NCI-H69 (cell line): ENCODE measurements around the gene MYO1B.

Experiments used
- DNase-seq: peaks from one replicate; lab custom pipeline; 2025; lab: John Stamatoyannopoulos, UW

MYO1B gene

GRCh38 chr2:191262436-191262835, 17.2 kb downstream of the MYO1B start:
- no peak for DNase-seq

GRCh38 chr2:191263050-191263449, 17.8 kb downstream of the MYO1B start:
- no peak for DNase-seq

- no peak for DNase-seq
Measured at GRCh38 chr2:191264647-191265081, 19.5 kb downstream of the MYO1B start.

GRCh38 chr2:191265311-191266170, 20.3 kb downstream of the MYO1B start:
- DNase-seq: no peak

GRCh38 chr2:191266201-191266600, 21.0 kb downstream of the MYO1B start:
- no peak for DNase-seq

GRCh38 chr2:191268596-191268995, 23.4 kb downstream of the MYO1B start:
- DNase-seq: no peak

GRCh38 chr2:191270306-191271161, 25.3 kb downstream of the MYO1B start:
- no peak for DNase-seq

- no peak for DNase-seq
Measured at GRCh38 chr2:191272064-191272463, 26.9 kb downstream of the MYO1B start.

GRCh38 chr2:191274413-191274815, 29.2 kb downstream of the MYO1B start:
- DNase-seq: peak; percentile 48

- no peak for DNase-seq
Measured at GRCh38 chr2:191276792-191277465, 31.7 kb downstream of the MYO1B start.

- no peak for DNase-seq
Measured at GRCh38 chr2:191280290-191280689, 35.1 kb downstream of the MYO1B start.

- DNase-seq: no peak
Measured at GRCh38 chr2:191280834-191281756, 35.9 kb downstream of the MYO1B start.

- DNase-seq: no peak
Measured at GRCh38 chr2:191285252-191285651, 40.0 kb downstream of the MYO1B start.

GRCh38 chr2:191287820-191288219, 42.6 kb downstream of the MYO1B start:
- DNase-seq: no peak

GRCh38 chr2:191289049-191289448, 43.8 kb downstream of the MYO1B start:
- no peak for DNase-seq

- DNase-seq: no peak
Measured at GRCh38 chr2:191291471-191291870, 46.3 kb downstream of the MYO1B start.

- no peak for DNase-seq
Measured at GRCh38 chr2:191292869-191293268, 47.7 kb downstream of the MYO1B start.

GRCh38 chr2:191295088-191295487, 49.9 kb downstream of the MYO1B start:
- DNase-seq: no peak

- no peak for DNase-seq
Measured at GRCh38 chr2:191296083-191297006, 51.1 kb downstream of the MYO1B start.

- no peak for DNase-seq
Measured at GRCh38 chr2:191297033-191297432, 51.8 kb downstream of the MYO1B start.
